Loucy (cell line): Measurements from ENCODE around the gene IGSF3.

Experiments used
- H2AFZ ChIP-seq: fragments of 200-600 bp; sonication (generic); 2 replicates; pipeline ENCODE4 v1.6.0; 2016; ENCODE audit warnings: antibody characterized with exemption, mild to moderate bottlenecking, low read length, moderate library complexity
- H3F3A ChIP-seq: fragments of 200-600 bp; 2 replicates; pipeline ENCODE4 v1.6.0; 2016; ENCODE audit warnings: antibody characterized with exemption, low read depth, mild to moderate bottlenecking
- H3K27me3 ChIP-seq: fragments of 200-600 bp; sonication (generic); 2 replicates; pipeline ENCODE4 v1.6.1; 2014; ENCODE audit warnings: low read length, mild to moderate bottlenecking; ENCODE audit not compliant: insufficient read depth, poor library complexity, severe bottlenecking
- H3K36me3 ChIP-seq: fragments of 200-600 bp; sonication (generic); 2 replicates; pipeline ENCODE4 v1.6.1; 2016; ENCODE audit warnings: low read length; ENCODE audit not compliant: insufficient read depth
- H3K4me1 ChIP-seq: fragments of 200-600 bp; sonication (generic); 2 replicates; pipeline ENCODE4 v1.5.1; 2014; ENCODE audit warnings: low read length, mild to moderate bottlenecking; ENCODE audit not compliant: insufficient read depth, poor library complexity, severe bottlenecking
- H3K4me2 ChIP-seq: fragments of 200-600 bp; sonication (generic); 2 replicates; pipeline ENCODE4 v1.6.0; 2014; ENCODE audit warnings: antibody characterized with exemption, low read length, low read depth, mild to moderate bottlenecking; ENCODE audit not compliant: poor library complexity, severe bottlenecking
- H3K4me3 ChIP-seq: fragments of 200-600 bp; sonication (generic); 2 replicates; pipeline ENCODE4 v1.5.1; 2014; ENCODE audit warnings: low read length, mild to moderate bottlenecking, mixed read lengths; ENCODE audit not compliant: poor library complexity, severe bottlenecking
- H3K79me2 ChIP-seq: fragments of 200-600 bp; sonication (generic); 2 replicates; pipeline ENCODE4 v1.6.1; 2014; ENCODE audit warnings: low read length; ENCODE audit not compliant: insufficient read depth
- H3K9ac ChIP-seq: fragments of 200-600 bp; sonication (generic); 2 replicates; pipeline ENCODE4 v1.6.0; 2014; ENCODE audit warnings: mild to moderate bottlenecking, low read depth, low read length, moderate library complexity; ENCODE audit not compliant: poor library complexity, severe bottlenecking
- H3K9me2 ChIP-seq: fragments of 200-600 bp; sonication (generic); replicated peaks from 2 replicates; pipeline ENCODE4 v1.6.1; 2016; ENCODE audit warnings: low read depth, low read length, mixed read lengths
- H3K9me3 ChIP-seq: fragments of 200-600 bp; sonication (generic); 2 replicates; pipeline ENCODE4 v1.6.1; 2014; ENCODE audit warnings: mild to moderate bottlenecking, antibody characterized with exemption, low read length, low read depth; ENCODE audit not compliant: insufficient read depth
- H4K20me1 ChIP-seq: fragments of 200-600 bp; sonication (generic); 2 replicates; pipeline ENCODE4 v1.6.0; 2014; ENCODE audit warnings: antibody characterized with exemption, low read length, mild to moderate bottlenecking; ENCODE audit not compliant: insufficient read depth, poor library complexity, severe bottlenecking
- CTCF ChIP-seq: fragments of 200-600 bp; sonication (generic); conservative IDR thresholded peaks from 2 replicates; pipeline ENCODE4 v1.5.1; 2014; ENCODE audit warnings: mild to moderate bottlenecking, antibody characterized with exemption, low read length
- EZH2phosphoT487 ChIP-seq: fragments of 200-600 bp; IDR thresholded peaks from 2 replicates; pipeline ENCODE4 v1.6.1; 2018; ENCODE audit warnings: antibody characterized with exemption, mild to moderate bottlenecking, moderate library complexity, borderline replicate concordance

IGSF3 gene

GRCh38 chr1:116581323-116581885, 86.1 kb downstream of the IGSF3 start:
- H3K79me2 ChIP-seq, result no peaks in the 10 kb centered on the region
- H3K4me3 ChIP-seq, result no peak overlapping the region
- no peaks in the 10 kb centered on the region for H3K9me2 ChIP-seq
- no peaks in the 10 kb centered on the region for H3K27me3 ChIP-seq
- H3K9me3 ChIP-seq, result no peaks in the 10 kb centered on the region
- H4K20me1 ChIP-seq, result no peaks in the 10 kb centered on the region
- no peaks in the 10 kb centered on the region for H3K36me3 ChIP-seq
- no peaks in the 10 kb centered on the region for H3K4me1 ChIP-seq
- TF ChIP-seq CTCF, result no peak
- no peak for TF ChIP-seq EZH2phosphoT487
- no peak overlapping the region for H3K4me2 ChIP-seq
- H3F3A ChIP-seq, result no peaks in the 10 kb centered on the region
- H3K9ac ChIP-seq, result no peak overlapping the region
- no peak overlapping the region for H2AFZ ChIP-seq

DNA sequence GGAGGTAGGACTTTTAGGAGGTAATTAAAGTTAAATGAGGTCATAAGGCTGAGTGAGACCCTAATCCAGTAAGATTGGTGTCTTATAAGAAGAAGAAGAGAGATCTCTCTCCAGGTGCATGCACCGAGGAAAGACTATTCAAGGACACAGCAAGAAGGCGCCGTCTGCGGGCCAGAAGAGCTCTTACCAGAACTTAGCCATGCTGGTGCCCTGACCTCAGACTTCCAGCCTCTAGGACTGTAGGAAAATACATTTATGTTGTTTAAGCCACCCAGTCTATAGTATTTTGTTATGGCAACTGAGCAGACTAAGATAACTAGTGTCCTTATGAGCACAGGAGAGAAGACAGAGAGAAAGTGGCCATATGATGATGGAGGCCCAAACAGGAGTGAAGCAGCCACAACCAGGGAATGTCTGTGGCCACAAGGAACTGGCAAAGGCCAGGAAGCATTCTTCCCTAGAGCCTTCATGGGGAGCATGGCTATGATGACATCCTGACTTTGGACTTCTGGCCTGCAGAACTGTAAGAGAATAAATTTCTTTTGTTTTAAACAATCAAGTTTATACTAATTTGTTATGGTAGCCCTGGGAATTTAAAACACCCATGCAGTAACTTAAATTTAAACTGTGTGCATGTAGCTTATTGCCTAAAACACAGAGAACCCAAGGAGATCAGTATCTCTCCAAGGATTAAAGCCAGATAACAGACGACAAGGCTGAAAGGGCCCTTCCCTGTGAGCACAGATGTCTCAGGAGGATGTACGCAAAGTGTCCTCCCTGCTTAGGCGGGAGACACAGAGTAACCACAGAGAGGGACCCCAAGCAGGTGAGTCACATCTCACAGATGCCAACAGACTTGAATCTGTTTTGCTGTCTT, 86.8 kb downstream of the IGSF3 start:
- no peak overlapping the region for H3K9ac ChIP-seq
- H4K20me1 ChIP-seq, result no peaks in the 10 kb centered on the region
- H3K79me2 ChIP-seq, result no peaks in the 10 kb centered on the region
- no peaks in the 10 kb centered on the region for H3K4me1 ChIP-seq
- no peak overlapping the region for H2AFZ ChIP-seq
- no peaks in the 10 kb centered on the region for H3F3A ChIP-seq
- no peak overlapping the region for H3K4me3 ChIP-seq
- H3K9me2 ChIP-seq, result no peaks in the 10 kb centered on the region
- no peaks in the 10 kb centered on the region for H3K27me3 ChIP-seq
- H3K4me2 ChIP-seq, result no peak overlapping the region
- TF ChIP-seq CTCF (no peak), EZH2phosphoT487 (no peak)
- no peaks in the 10 kb centered on the region for H3K9me3 ChIP-seq
- H3K36me3 ChIP-seq, result no peaks in the 10 kb centered on the region

DNA sequence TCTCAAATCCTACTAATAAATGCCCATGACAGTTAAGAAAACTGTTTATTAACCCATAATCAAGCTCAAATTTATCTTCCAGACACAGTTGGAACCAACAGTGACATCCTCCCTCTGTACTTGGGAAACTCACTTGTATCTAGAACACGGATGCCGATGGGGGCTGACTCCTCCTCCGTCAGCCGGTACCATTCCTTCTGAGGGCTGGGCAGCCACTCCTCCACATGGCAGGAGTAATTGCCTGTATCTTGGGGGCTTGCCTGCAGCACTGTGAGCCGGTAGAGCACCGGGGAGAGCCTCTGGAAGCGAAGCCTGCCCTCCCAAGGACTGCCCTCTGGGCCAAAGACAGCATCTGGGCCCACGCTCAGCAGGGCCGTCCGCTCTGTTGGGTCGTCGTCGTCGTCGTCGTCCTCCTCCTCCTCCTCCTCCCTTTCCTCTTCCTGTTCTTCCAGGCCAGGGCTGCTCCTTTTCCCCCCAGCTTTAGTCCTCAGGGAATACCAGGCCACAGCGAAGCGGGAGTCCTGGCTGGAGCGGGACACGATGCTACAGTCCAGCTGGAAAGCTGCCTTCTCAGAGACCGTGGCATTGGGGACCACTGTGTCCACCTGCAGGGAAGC, 88.2 kb downstream of the IGSF3 start:
- TF ChIP-seq CTCF, result no peak
- TF ChIP-seq EZH2phosphoT487, result no peak

More for the DNA sequence above, 88.2 kb downstream of the IGSF3 start:
- Histone ChIP-seq H3K36me3 (no peaks in the 10 kb centered on the region), H3K4me1 (no peaks in the 10 kb centered on the region), H3K9me3 (no peaks in the 10 kb centered on the region), H3K9ac (no peak overlapping the region), H3K9me2 (no peaks in the 10 kb centered on the region), H4K20me1 (no peaks in the 10 kb centered on the region), H3K79me2 (no peaks in the 10 kb centered on the region), H3K4me3 (no peak overlapping the region), H2AFZ (no peak overlapping the region), H3K4me2 (no peak overlapping the region), H3F3A (no peaks in the 10 kb centered on the region), H3K27me3 (no peaks in the 10 kb centered on the region)
